D341Med (cell line): ENCODE results near the gene IFIT1B.

Experiments
- DNase-seq: peaks from one replicate; pipeline ENCODE4 v3.0.0; 2012; ENCODE audit warnings: low spot score

IFIT1B gene

GRCh38 chr10:89413398-89413912, 35.6 kb downstream of the IFIT1B start:
- DNase-seq = no peak

- peak; percentile 80 for DNase-seq
These were observed 36.5 kb downstream of the IFIT1B start, which contains the start of gene IFIT5 for GRCh38 chr10:89414146-89414878. IFIT5 (plus strand) TSS chr10:89414568; CDS start chr10:89414799, 231 bp downstream.

DNA sequence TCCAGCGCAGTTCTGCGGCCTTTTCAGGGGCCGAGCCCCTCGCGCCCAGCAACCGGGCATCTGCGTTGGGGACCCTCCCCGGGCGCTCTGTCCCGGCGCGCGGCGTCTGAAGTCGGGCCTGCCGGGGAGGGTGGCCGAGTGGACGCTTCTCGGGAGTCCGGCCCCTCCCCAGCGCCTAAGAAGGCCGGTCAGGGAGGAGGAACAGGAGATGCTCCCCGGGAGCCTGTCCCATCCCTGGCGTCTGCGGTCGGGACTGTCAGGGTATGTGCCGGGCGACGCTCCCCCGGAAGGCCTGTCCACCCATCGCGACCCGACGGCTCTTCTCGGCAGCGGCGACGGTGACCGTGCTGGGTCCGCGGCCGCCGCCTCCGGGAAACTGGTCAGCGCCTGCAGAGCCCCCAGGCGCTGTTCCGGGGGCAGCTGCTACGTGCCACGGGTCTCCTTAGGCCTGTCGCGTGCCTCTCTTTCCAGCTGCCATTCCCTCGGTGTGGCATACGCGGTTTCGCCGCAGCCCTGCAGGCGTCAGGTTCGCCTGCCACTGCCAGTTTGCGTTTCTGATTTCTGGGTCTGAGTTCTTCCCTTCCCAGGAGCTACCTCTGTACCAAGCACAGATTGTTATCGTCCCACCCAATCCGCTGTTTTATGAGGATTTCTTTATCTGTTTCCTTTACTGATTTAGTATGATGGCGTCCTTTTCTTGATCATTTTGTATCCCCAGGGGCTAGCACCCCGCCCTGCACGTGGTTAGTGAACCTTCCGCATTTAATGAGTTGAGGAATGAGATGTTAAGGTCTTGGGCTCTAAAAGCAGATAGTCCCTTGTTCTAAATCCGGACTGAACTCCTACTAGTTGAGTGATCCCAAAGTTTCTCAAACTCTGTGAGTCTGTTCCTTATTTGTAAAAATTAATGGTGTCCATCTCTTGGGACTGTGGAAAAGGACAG, 37.3 kb downstream of the IFIT1B start:
- peak; percentile 55 for DNase-seq

DNA sequence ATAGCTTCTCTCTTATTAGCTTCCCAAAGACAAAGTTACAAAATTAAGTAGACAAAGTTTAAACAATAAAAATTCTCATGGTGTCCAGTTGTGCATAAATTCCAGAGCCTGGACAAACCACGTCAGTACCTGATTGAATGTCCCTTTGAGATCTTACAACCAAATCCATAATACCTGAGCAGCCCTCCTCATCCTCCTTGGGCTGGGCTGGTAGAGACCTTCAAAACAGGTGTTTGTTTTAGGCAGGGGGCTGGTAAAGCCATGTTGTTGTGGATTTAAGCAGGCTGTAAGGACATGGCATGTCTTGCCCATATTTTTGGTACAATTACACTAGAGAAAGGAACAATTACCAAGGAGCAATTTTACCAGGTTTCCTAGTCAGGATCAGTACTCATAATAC, 38.6 kb downstream of the IFIT1B start:
- DNase-seq = no peak

GRCh38 chr10:89419548-89419947, 41.7 kb downstream of the IFIT1B start:
- DNase-seq = peak; percentile 35

GRCh38 chr10:89421018-89421476, 43.2 kb downstream of the IFIT1B start:
- no peak for DNase-seq

GRCh38 chr10:89425000-89425399, 47.1 kb downstream of the IFIT1B start:
- DNase-seq = no peak

- DNase-seq = peak; percentile 37
These were observed 48.5 kb downstream of the IFIT1B start for GRCh38 chr10:89426230-89426868.

DNA sequence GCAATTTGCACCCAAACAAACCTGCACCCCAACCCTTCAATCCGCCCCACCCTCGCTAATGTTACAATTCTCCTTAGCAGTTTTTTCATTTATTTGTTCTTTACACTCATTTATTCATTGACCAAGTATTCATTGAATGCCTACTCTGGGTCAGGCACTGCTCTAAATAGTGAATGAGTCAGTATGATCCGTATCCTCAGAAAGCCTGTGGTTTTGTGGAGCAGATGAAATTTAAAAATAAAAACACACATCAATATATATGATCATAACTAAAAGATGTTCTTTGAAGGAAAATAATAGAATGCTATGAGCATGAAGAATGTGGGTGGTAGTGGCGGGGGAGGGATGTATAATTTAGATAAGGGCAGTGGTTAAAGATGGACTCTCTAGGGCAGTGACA, 49.8 kb downstream of the IFIT1B start:
- DNase-seq = no peak

DNA sequence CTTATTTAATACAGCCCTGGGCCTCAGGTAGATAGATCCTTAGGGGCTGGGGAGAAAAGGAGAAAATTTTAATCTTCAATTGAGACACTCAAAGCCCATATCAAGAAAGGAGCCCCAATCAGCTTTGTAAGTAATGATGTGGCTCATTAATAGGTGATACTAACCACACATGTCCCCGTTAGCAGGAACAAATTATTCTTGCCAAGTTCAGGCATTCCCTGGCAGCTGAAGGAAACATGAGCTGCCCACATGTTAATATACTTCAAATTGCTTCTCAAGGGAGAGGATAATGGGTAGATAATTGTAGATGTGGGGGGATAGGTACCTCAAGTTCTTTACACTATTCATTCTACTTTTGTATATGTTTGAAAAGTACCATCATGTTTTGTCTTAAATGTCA, 51.0 kb downstream of the IFIT1B start:
- no peak for DNase-seq

GRCh38 chr10:89431977-89432376, 54.1 kb downstream of the IFIT1B start:
- no peak for DNase-seq
